Dedifferentiated amniotic fluid mesenchymal stem cell (primary cell): ENCODE measurements around the gene CMTM5.
"Not testable (repeated sequence)": the region's sequence is repeated elsewhere in the genome, so short reads cannot be mapped to it uniquely, and the experiment has no call there.

ENCODE experiments used
- DNase-seq: peaks from one replicate; pipeline ENCODE4 v3.0.0-alpha.2; 2016; ENCODE audit errors: extremely low spot score

CMTM5 gene

DNA sequence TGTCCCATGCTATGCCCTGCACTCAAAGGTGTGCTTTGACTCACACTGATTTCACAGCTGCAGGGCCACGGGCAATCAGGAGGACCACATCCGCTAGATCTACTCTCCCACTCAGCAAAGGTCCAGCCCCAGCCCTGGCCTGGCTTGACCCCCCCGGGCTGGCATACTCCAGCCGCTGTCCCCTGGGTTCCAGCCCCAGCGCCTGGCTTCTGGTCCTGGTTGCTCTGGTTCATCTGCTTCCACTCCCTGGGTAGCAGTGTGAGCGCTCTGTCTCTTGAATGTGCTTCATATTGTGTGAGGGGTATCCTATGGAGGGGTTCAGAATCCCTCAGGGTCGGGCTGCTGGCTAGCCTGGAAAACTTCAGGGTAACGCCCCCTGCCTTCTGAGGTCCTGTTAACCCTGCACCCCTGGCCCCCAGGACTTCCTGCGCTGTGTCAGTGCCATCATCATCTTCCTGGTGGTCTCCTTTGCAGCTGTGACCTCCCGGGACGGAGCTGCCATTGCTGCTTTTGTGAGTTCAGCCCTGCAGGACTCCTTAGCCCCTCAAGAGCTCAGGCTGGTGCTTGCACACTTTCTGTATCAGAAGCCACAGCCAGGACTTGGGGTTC, 1.9 kb downstream of the CMTM5 start:
- no peak for DNase-seq

DNA sequence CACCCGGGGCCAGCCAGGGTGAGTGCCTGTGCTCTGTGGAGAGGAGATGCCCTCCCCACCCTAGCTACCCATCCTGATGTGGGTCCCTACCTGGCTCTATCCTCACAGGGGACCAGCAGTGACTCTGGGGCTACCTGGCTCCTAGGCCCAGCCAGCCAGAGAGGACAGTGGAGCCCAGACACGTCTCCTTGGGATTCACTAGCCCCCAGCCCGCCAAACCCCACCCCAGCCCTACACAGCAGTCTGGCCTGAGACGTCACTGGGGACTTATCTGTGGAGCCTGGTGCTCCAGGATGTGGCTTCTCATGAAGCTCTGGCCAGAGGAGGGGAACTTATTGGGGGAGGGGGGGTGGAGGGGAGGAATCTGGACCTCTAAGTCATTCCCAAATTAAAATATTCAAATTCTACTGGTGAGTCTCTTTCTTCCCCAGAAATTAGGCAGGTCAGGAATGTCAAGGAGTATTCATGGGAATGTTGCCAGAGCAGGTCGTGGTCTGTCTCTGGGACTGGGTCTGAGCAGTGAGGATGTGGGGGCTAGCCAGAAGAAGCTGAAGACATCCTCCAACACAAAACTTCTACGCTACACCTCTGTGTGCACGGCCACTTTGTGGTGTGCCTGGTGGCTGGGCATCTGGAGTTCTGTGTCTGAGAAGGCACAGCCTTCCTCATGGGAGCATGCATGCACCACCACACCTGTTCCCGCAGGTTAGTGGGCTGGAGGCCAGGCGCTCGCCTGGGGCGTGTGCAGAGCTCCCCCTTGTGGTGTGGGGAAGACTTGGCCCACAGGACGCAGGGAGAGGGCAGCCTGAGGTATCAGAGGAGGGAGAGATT, 2.7 kb downstream of the CMTM5 start:
- no peak for DNase-seq

DNA sequence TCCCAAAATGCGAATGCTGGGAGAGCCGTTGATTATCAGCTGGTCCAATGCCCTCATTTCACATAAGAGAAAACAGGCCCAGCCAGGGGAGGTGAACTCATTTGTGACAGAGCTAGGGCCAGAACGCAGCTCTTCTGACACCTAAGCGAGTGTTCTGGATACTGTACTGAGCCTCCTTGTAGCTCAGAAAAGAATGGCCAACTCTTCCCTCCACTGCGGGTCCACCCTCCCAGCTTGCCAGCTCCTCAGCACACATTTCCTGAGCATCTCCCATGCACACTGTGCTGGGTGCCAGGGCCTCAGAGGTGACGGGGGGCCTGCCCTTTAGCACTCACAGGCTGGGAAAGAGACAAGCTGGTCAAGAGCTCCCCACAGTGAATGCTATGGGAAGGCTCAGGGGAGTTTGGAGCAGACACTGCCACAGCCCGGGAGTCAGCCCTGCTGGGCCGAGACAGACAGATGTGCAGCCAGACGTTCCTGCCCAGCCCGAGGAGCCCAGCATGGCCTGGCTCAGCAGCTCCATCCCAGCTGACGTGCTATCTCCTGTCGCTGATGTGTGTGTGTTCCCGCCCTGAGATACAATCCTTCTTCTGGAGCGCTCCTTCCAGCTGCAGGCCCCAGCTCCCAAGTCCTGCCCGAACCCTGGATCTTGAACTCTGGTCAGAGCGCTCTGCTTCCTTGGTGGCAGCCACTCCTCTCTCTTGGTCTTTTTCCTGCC, 3.5 kb downstream of the CMTM5 start:
- no peak for DNase-seq

DNA sequence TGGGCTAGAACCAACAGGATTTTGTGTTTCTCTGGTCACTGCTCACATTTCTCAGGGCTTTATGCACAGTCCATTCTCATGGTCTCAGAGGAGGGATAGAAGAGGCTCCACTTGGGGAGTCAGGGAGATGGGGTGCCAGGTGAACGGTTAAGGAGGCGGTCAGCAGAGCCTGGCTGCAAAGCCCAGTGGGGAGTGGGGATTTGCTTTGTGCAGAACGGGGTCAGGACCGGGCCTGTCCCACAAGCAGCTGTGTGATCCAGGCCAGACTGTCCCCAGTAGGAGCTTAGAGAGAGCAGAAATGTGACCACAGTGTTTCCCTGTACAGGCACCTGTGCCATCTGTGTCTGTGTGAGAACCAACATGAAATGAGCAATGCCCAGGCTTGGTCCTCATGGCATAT, 4.1 kb downstream of the CMTM5 start:
- no peak for DNase-seq

DNA sequence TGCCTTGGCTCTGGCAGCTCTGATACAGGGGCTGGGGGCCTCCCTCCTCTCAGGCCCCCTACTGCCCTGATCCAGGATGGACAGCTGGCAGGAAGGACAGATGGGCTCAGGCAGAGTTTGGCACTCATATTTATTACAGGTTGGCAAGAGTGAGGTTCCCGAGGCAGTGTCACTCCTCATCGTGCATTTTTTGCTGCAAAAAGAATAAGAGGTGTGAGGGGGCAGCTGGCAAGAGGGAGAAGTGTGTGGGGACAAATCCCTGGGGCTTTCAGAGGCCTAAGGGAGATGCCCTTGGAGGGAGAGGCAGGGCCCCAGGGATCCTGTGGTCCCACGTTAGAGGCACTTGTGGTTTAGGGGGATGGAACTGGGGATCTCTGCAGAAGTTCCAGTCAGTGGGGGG, 5.0 kb downstream of the CMTM5 start:
- DNase-seq = no peak

DNA sequence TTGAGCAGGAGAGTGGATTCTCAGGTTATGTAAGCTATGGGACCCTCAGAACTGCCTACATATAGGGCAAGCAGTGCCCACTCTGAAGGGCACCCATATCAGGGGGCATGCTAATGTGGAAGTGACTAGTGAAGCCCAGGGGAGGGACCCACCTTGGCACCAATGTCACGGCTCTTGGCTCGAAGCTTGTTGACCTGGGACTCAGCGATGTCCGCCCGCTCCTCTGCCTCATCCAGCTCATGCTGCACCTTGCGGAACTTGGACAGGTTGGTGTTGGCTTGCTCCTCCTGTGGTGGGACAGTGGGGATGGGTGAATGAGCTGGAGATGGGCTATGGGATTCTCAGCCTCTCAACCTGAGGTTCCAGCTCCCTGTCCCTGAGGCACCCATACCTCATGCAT, 5.4 kb downstream of the CMTM5 start:
- DNase-seq = no peak

DNA sequence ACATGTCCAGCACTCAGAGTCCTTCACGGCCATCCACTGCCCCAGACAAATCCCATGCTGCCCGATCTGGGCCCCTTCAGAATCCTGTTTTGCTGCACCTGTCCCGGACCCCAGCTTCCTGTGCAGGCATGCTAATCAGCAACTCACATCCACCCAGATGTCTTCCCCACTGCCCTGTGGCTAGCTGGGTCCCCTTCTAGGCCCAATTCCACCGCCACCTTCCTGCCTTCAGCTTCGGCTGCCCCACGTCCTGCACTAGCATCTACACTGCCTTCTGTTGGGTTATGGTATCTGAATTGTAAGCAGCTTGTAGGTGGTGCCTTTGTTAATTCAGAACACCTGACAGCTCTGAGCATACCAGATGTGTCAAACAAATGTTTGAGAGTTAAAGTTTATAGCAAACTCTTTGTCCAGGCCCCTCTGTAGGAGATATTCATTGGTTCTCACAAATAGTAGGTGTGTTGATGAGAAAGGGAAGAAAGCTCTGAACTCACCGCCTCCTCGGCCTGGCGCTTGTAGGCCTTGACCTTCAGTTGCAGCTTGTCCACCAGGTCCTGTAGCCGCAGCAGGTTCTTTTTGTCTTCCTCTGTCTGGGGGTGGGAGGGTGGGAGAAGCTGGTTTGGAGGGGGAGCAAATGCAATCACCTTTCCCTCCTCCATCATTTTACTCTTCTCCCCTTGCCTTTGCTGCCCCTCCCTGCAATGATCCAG, 6.0 kb downstream of the CMTM5 start:
- no peak for DNase-seq

DNA sequence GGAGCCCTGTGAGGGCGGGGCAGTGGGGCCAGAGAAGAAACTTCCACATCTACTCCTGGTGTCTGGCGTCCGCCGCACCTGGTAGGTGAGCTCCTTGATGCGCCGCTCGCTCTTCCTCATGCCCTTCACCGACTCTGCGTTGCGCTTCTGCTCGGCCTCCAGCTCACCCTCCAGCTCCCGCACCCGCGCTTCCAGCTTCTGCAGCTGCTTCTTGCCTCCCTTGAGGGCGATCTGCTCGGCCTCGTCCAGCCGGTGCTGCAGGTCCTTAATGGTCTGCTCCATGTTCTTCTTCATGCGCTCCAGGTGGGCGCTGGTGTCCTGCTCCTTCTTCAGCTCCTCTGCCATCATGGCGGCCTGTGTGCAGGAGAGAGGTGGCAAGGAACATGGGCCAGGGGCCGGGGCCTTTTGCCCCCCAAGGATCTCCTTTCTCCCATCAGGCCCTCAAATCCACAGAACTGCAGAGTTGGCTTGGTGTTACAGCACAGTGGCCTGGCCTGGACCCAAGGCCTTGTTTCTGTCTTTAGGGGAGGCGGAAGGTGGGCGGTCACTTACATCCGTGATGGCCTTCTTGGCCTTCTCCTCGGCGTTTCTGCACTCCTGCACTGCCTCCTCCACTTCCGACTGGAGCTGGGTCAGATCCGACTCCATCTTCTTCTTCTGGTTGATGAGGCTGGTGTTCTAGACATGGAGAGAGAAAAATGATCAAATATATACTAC, 7.7 kb downstream of the CMTM5 start:
- DNase-seq = no peak

DNA sequence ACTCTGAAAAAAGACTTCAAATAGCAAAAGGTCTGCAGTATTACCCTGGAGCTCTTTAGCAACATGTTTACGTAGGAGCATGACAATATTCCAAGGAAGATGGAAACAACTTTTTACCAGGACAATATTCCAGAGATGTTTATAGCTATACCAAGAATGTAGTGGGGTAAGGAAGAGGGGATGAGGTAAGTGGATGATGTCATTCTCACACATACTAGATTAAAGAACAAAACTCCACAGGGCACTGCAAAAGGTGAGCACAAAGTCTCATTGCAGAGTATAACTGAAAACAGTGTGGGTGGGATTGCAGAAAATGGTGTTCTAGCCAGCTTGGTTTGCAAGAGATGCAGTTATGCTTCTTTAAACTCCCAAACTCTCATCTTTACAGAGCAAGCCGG, 8.4 kb downstream of the CMTM5 start:
- no peak for DNase-seq

DNA sequence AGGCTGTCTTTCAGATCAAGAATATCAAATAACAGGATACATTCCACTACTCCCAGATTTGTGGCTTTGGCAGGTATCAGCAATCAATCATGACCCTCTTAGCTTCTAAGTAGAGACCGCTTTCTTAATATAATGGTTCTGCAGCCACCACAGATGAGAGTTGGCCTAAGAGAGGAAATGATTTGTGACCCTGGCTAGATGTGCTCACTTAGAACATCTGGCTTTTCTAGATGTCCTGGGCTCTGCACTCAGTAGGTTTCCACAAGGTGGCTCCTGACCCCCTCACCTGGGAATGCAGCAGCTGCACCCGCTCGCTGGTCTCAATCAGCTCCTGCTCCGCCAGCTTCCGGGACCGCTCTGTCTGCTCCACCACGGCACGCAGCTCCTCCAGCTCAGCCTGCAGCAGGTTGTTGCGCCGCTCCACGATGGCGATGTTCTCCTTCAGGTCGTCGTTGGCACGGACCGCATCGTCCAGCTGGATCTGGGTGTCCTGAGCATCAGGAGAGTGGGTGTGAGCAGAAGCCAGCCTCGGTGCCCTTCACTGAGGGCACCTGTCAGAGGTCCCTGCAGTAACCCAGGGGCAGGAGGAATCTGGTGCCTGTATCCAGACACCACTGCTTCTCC, 8.9 kb downstream of the CMTM5 start:
- no peak for DNase-seq

DNA sequence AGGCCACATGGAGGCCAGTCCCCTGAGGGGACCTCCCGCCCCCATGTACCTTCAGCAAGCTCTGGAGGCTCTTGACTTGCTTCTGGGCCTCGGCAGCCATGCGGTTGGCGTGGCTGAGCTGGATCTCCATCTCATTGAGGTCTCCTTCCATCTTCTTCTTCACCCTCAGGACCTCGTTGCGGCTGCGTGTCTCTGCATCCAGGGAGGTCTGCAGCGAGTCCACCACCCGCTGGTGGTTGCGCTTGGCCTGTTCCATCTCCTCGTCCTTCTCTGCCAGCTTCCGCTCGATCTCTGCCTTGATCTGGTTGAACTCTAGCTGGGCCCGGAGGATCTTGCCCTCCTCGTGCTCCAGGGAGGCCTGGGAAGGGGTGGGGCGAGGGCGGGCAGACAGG, 9.4 kb downstream of the CMTM5 start:
- DNase-seq = not testable (repeated sequence)

DNA sequence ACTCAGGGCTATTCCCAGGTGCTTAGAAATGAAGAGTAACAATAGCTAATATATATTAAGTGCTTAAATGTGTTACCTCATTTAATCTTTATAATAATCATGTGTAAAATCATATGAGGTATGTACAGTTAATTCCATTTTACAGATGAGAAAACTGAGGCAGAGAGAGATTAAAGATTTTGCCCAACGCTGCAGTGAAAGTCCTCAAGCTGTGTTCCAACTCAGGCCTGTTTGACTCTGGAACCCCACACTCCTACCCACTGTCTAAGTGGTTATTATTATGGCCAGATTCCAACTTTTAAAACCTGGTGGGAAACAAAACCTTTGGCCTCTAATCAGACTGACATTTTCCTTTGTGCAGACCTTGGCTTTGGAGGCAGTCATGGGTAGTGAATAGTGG, 10.2 kb downstream of the CMTM5 start:
- no peak for DNase-seq

DNA sequence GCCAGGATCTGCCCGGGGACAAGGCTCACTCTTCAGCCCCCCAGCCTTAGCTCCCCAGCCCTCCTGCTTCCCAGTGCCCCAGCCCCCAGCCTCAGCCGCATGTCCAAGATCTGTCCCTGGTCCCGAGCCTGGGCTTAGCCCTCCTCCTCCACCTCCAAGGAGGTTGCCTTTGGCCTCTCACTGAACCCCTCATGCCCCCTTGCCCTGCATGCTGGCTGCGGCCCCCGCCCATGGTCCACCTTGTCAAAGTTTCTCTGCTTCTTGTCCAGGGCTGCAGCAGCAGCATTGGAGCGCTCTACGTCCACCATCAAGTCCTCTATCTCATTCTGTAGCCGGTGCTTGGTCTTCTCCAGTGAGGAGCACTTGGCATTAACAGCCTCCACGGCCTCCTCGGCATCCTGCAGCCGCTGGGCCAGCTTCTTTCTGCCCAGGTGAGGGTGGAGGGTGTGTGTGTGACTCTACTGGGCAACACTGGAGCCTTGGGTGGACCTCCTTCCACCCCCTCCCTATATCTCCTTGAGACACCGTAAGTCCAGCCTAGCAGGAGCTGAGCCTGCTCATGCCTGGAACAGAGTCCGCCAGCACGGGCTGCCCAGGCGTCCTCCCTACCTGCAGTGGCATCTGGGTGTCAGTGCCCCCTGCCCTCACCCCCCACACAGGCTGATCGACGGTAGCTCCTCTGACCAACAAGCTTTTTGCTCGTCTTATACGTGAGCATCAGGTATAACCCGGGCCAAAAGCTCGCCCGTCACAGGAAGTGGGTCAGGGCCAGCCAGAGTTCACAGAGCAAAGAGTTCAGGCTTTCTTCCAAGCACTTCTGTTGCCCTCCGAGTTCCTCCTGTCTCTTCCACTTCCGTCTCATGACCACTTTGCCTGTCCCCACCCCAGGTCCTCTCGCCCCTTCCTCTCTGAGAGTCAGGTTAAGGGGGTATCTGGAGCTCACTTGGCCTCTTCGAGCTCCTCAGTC, 11.4 kb downstream of the CMTM5 start:
- DNase-seq = no peak

DNA sequence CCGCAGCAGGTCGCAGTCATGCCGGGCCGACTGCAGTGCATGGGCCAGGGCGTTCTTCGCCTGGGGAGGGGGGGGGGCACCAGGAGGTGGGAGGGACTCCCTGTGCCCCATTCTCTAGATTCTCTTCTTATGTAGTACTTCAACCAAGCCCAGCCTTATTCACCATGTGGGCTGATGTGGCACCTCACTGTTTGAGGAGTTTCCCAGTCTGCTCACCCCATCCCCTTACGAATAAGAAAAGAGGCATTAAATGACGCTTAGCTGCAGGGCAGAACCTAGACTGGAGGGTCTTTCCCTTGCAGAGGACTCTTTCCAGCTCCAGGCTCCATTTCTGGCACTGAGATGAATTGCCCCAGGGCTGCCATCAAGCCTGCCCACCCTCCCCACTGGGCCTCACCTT, 12.2 kb downstream of the CMTM5 start:
- DNase-seq = no peak

DNA sequence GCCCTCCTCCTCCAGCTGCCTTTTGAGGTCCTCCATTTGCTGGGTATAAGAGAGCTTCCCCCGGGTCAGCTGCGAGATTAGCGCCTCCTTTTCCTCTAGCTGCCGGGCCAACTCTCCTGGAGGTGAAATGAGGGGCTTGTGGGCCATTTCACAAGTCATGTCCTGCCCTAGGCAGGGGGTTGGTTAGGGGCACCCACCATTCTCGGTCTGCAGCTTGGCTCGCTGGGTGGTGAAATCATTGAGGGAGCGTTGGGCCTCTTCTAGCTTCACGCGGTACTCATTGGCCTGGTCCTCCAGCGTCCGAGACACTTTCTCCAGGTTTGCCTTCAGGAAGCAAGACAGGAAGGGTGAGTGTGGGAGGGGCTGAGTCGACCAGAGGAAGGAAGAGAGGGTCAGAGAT, 12.6 kb downstream of the CMTM5 start:
- DNase-seq = no peak

DNA sequence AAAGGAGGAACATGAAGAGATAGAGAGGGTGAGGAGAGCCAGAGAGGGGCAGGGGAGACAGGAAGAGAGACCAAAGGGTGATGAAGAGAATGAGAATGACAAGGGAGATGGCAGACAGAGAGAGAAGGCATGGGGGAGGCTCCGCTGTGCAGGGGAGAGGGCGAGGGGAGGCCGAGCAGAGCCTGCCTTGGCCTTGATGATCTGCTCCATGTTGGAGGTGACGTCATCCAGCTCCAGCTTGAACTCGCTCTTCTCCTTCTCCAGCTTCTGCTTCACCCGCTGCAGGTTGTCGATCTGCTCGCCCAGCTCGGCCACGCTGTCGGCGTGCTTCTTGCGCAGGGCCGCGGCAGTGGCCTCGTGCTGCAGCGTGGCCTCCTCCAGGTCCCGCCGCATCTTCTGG, 13.0 kb downstream of the CMTM5 start:
- not testable (repeated sequence) for DNase-seq

DNA sequence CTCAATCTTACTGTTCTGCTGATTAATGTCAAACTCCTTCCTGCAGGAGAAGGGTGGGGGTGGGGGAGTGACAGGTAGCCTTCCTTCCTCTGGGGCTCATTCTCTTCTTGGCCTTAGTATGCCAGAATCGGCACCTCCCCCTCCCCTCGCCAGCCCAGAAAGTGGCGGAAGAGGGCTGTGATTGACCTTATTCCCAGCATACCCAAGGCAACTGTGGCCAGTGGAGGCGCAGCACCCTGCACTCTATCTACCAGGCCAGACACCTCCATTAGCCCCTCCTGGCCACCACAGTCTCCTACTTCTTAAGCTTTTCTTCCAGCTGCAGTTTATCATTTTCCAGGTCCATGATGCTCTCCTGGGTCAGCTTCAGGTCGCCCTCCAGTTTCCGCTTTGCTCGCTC, 15.8 kb downstream of the CMTM5 start:
- DNase-seq = no peak

DNA sequence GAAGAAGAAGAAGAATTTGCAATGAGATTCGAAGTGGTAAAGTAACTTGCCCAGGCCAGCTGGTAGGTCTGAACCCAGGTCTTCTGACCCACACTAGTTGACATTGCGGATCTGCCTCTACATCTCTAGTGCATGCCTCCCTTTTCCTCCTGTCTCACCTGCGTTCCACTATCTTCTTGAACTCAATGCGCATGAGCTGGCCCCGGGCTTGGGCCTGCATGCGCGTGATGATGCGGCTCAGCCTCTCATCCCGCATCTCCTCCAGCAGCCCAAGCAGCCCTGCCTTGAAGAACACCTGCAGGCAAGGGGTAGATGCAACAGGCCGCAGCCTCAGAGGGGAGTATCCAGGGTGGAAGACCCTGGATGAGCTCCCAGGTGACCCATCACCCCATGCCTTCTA, 19.3 kb downstream of the CMTM5 start:
- DNase-seq = no peak

DNA sequence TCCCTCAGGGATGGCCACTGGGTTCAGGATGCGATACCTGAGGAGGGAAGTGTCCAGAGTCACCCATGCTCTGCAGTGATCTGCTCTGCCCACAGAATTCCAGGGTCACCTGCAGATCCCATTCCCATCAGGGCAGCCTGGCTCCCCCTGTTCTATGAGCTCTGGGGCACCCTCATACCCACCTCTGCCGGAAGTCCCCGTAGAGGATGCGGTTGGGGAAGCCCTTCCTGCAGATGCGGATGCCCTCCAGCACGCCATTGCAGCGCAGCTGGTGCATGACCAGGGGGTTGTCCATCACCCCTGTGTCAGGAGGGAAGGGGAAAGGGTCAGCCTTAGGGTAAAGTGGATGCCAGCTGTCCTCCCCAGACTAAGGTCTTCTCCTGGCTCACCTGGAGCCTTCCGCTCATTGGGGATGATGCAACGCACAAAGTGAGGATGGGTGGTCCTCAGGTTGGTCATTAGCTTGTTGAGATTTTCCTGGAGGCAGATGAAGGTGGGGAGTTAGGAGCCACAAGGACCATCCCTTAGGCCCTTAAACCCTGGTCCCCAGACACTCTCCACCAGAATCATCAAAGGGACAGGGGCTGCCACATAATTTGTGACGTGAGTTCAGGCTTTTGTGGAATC, 20.0 kb downstream of the CMTM5 start:
- no peak for DNase-seq

DNA sequence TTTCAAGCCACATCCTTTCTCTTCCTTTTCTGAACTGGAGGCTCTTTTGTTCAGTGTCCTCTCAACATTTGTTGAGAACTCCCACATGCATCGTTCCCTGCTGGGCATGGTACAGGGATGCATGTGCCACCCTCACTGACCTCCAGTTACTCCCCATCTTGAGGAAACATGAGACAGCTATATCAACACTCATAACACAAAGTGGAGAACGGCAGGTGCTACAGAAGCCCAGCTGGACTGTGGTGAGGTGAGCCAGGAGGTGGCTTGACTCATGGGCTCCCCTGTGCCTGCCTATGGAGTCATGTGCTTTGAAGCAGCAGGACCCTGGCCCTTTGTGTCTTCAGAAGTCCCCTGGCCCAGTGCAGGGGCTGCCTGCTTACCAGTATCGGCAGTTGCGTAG, 21.5 kb downstream of the CMTM5 start:
- no peak for DNase-seq
